GM19438 (cell line): ENCODE results near the gene SMCO4.

Experiments used
- ATAC-seq: cut with Tn5 transposase; IDR thresholded peaks from one replicate; pipeline ENCODE4 v1.9.1; 2021; ENCODE audit warnings: low read depth; ENCODE audit not compliant: unreplicated experiment

The SMCO4 gene

DNA sequence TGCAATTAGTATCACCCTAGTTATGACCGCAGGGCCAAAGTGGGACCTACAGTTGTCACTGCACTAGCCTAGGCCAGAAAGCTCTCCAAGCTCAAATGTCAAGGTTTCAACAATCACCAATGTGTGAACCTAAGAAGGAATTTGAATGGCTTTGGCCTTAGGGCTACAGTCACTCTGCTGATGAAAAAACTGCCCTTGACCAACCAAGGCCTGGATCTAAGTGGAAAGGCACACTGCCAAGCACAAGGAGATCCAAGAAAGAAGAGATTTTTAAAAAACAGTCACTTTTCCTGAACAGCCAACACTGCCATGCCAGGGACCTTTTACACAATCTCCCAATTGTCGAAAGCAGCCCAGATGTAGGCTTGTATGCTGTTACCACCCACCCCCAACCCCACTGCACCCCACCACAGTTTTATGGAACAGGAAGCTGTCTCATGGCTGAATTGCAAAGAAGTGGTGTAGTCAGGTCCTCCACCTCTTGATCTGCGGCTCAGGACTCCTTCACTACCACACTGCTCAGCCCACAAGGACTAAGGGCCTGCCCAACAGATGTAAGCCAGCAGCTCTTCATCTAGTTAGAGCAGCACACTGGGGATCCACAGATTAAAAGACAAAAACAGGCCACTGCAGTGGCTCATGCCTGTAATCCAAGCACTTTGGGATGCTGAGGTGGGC, 32.9 kb downstream of the SMCO4 start:
- no peak for ATAC-seq

DNA sequence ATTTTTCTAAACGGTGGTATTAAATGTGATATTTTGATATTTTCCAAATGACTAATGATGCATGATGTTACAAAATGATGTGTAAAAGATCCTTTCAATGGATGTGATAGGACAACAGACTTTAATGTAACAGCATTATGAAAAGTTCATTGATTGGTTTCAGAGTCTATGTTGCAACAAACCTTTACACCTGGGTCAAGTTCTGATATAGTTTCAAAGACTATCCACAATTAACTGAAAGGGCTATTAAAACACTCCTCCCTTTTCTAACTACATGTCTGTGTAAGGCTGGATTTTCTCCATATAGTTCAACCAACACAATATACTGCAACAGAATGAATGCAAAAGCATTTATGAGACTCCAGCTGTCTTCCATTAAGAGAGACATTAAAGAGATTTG, 35.7 kb downstream of the SMCO4 start:
- ATAC-seq = no peak

DNA sequence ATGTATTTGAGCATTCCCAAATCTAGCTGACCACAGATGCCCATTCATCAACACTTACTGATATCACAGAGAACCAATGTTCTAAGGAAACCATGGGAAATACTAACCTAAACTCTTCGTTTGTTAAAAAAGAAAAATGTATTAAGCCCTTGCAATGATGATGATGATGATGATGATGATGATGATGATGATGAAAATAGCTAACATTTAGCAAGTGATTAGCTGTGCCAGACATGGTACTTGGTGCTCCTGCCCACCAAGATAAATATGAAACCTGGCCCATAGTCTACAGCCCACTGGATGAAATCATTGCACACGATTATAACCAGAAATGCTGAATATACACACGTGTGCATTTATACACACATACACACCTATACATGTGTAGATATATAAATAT, 37.5 kb downstream of the SMCO4 start:
- ATAC-seq = no peak

DNA sequence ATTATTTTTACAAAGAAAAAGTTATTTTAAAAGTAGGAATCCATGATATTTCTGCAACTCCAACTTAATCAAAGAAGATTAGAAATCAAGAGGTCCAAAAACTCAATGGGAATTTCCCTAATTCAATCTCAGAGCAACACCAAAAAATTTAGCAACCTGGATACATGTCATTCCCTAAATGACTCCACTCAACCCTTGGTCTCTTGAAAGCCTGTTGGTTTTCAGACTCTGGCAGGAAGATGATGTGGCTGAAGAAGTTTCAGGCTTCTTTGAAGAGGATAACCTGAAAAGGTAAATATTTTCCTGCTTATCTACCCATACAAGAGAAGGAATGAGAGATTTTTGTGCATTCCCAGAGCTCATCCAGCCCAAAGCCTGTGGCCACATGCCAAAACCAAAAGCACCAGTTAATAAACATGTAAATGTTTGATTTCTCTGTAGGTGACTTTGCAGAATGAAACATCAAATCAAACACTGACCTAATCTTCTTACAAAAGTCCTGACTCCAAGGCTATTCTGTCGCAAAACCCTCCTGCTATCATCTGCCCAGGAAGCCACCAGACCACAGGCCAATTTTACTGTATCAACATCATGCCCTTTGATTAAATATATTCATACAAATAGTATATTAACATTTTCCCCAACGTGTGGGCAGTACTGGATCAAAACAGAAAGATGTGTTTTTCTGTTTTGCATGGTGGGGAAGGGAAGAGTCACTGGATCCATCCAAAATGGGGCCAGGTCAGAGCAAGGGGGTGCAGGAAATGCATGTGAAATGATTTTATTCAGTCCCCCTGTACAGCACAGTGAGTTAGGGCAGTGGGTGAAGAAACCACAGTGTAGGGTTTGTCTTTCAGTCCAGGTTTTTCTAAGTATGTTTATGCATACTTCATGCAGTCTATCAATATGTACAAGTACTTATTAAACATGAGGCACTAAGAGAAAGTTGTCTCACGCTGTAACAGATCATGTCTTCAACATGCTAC, 38.8 kb downstream of the SMCO4 start:
- ATAC-seq = no peak

DNA sequence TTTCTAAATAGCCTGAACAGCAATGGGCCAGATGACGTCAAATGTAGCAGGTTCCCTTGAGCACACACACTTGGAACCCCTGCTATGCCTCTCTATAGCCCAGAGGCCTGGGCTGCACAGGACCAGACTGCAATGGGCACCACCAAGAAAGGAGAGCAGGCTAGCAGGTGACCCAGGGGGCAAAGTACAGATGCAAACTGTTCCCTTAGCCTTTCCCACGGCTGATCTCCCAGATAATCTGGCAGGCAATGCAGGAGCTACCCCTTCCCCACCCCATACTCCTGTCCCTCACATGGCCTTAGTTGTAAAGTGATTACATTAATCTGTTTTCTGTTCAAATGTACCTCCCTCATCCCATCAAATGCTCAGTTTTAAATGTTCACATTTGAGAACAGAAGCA, 41.3 kb downstream of the SMCO4 start:
- ATAC-seq = no peak

DNA sequence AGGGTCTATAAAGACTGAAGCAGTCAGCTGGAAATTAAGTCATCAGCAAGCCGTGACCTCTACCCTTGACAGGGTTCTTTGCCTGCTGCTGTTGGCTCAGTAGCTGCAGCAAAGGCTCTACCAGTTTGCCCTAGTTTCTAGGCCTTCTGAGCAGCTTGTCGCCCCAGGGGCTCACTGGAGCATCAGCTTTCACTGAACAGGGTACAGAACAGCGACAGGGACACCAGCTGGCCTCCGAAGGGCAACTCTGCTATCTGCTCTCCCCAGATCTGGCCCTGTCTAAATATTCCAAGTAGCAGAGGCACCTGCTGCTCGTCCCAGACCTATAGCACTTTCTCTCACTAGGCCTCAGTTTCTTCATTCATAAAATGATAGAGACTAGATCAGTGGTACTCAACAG, 42.4 kb downstream of the SMCO4 start:
- ATAC-seq = no peak

DNA sequence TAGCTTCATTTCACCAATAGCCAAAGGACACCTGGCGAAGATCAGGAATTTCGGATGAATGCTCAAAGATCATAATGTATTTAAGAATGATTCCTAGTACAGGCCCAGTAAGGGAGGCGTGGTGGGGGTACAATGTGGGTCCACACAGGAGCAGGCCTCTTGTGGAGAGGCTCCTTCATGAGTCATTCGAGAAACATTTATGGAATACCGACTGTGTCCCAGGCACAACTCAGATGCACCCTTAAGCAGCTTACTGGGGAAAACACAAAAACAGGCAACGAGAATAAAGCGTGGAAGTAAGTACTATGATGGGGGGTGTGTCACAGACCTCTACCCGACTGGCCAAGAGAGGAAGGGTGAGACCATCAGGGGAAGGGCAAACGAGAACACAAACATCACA, 44.5 kb downstream of the SMCO4 start:
- ATAC-seq = no peak

DNA sequence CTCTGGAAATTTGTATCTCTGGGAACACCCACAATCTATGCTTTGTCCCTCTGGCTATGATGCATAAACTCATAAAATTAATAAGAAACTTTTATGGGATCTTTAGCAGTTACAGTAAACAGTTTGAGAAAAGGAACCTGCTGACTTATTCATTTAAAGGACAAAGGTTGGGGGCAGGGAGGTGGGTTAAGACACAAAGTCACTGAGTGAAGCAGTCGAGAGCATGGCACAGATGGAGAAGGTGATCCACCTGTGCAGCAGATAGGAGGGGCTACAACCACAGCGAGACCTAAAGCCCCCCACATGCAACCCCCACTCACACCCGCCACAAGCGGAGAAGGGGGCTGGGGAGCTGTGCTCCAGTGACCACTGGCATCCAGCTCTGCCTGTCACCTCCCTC, 45.0 kb downstream of the SMCO4 start:
- ATAC-seq = no peak

DNA sequence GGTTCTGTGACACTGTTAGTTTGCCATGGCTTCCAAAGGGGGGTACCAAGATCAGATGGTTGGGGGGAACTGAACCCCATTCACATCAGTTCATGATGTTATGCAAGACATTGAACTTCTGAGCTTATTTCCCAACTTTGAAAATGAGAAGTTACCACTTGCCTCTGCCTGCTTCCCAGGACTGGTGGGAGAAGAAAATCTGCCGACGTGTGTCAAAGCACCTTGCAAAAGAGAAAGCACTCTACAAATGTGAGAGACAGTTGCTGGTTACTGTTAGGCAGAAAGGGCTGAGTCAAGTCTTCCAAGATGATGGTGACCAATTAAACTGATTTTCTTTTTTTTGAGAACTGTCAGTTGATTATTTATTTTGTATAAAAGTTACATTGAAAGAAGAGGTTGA, 45.6 kb downstream of the SMCO4 start:
- ATAC-seq = no peak

DNA sequence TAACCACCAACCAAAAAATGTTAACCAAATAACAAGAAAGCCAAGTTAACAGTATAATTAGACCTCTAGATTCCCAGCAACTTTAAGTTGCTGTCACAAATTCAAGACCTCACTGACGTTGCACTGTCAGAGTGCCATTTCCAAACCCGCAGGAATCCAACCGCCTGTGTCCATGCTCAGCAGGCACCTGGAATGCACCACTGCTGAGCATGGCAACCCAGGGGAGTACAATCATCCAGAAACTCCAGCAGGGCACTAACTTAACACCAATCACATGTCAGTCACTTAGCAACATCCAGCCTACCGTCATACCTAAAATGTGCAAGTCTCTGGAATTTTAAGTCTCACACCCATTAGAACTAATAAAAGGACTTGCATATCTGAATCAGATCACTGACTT, 48.8 kb downstream of the SMCO4 start:
- ATAC-seq = no peak

DNA sequence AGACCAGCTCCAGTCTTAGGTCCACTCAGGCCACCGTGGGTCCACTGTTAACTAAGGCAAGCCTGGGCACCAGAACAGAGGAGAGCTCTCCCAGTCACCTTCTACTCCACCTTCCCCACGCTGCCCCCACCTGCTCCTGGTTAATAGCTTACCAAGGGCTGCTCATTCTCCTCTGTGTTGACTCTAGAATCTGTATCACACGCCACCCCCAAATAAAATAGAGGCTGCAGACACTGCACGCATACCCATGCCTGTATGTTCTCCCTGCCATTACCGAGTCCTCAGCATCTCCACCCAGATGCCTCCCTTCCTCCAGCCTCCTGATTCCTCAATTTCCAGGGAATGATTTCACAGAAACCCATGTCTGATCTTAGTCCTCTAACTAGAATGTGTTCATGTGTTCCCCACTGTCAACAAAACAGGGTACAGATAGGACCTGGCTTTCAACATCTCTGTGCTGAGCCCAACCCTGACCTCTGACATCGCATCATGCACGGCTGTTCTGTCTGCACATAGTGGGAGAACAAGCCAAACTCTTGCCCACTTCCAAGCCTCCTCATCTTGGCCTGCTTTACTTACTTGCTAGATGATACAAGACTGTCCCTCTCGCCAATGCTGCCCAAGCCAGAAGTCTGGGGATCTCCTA, 49.8 kb downstream of the SMCO4 start:
- no peak for ATAC-seq

DNA sequence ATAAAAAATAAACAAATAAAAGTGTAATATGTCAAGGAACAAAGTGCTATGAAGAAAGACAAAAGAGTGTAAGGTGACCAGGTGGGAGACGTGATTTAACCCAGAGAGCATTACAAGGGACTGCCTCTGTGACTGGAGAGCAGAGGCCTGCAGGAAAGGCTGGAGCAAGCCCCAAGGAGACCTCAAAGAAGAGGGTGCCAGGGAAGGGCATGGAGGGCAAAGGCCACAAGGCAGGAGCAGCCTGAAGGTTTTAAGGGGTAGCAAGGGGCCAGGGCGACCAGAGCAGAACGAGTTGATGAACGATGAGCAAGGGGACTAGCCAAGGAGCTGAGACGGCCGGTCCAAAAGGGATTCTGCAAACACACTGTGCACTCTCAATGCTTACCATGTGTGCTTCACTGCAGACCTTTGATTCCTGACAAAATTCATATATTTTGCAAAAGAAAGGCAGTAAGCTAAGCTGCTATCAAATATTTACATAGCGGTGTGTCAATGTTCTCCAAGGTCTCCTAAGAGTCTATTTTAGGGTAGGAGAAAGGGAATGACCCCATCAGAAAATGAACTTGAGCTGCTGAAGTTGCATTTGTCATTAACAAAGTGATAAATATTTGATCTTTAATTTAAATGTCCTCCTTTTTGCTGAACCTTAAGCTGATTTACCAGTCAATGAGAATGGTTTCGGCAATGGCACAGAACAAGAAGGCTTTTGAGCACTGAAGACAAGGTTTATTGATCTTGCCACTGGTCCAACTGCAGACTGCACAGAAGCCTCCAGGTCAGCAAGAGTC, 50.5 kb downstream of the SMCO4 start:
- ATAC-seq = no peak

DNA sequence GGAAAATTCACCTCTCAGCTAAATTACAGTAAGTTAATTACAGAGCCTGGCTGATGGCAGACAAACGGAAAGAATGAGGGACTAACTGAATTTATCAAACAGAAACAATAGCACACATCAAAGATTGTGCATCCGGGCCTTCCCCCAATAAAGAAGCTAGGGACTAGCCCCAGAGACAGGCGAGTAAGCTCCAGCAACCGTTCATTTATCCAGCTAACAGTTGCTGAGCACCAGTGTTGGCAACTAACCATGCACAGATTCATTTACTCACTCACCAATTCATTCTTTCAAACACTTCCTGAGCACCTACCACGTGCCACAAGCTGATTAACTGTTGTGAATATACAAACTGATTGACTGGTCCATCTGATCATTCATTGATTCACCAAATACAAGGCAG, 51.2 kb downstream of the SMCO4 start:
- ATAC-seq = no peak

DNA sequence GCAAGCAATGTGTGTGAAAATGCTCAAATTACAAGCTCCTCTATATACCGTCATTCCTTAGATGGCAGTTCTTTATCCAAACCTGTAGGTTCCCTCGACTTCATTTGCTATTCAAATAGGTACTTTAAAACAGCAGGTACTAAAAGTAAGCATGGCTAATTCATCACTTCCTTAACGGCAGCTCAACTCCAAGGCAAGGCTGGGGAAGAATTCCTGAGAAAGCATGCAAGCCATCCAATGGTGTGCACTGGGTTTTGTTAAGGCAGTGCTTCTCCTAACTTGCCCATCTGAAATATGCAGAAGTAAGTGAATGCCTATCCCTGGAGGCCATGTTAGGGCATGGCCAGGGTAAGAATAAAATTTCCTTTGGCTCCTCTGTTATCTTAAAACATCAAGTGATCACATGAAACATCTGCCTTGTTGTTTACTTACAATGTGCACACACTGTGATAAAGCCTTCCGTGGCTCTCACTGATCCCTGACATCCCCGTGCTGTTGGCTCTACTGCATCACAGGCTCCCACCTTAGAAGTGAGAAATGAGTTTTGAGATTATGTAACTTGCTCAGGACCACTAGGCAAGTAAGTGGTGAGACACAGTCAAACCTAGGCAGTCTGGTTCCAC, 52.1 kb downstream of the SMCO4 start:
- ATAC-seq = no peak

DNA sequence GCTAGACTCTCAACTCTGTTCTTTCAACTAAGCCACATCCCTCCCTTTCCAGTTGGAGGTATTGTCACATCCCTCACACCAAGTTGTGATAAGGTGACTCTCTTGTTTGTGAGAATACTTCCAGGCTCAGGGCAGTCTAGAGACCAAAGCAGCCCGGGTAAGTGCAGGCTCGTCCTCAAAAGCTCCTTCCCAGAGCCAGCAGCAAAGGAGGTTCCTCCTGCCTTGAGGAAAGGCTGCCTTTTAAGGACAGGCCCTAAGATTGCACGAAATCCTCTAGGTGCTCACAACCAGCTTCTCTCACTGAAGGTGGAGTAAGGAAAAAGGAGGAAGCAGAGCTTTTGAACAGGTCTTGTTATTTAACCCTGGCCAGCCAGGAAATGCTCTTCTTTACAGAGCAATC, 53.4 kb downstream of the SMCO4 start:
- ATAC-seq = no peak

DNA sequence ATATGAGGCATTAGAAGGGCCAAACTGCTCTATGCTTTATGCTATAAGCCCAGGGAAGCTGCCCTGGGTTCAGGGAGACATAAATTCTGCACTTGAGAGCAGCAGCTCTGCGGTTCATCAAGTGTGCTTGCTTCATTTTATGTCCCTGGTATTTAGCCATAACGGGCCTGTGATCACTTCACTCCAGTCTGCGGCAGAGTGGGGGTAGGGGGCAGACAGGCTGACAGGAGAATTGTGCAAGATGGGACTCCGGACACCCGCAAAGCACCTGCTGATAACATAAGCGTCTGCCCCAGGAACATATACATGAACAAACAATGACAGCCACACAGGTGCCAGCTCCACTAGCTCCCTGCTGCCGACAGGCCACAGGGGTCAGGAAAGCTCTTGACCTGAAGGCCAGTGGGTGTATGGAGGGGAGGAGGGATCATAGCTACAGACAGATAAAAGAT, 56.1 kb downstream of the SMCO4 start:
- ATAC-seq = no peak

DNA sequence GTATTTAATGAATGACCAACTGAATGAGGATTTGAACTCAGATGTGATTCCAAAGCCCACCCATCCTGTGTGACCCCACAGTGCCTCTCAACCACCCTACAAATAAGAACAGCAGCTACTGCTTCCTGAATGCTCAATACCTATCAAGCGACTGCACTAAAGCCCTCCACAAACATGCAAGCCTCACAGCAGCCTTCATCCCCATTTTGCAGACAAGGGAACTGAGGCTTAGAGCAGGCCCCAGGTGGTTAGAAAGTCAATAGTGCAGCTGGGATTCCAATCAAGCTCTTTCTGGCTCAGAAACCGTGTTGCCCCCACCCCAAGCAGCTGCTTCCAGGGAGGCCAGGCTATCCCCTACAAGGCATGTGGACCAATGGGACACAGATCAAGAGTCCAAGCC, 57.2 kb downstream of the SMCO4 start:
- no peak for ATAC-seq

DNA sequence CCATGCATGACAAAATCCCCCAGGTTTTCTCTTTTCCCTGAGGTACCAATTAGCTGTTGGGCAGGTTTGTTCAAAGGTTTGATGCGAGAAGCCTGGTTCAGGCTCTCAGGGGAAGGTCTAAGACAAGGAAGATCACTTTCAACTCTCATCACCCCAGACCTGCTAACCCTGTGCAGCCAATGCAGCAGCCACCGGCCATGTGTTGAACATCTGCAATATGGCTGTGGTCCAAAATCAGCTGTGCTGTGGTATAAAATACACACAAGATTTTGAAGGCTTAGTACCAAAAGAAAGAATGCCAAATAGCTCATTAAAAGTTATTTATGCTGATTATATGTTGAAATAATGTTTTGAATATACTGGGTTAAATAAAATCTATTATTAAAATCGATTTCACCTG, 58.5 kb downstream of the SMCO4 start:
- no peak for ATAC-seq

DNA sequence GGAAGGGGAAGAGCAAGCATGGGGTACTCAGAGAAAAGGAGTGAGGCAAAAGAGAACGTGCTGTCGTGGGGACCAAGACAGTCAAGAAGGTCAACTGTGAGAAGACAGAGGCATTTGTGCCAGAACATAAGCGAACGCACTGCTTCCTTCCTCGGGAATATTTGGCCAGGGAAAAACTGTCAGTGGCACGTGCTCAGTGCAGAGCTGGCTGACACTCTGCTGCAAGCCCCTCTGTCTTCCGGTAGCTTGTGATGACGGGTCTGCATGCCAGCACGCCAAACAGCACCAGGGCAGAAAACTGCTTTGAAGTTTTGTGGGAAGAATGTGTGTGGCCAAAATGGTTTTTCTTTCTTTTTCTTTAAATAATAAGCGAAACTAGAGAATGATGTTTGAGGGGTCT, 60.6 kb downstream of the SMCO4 start:
- no peak for ATAC-seq

DNA sequence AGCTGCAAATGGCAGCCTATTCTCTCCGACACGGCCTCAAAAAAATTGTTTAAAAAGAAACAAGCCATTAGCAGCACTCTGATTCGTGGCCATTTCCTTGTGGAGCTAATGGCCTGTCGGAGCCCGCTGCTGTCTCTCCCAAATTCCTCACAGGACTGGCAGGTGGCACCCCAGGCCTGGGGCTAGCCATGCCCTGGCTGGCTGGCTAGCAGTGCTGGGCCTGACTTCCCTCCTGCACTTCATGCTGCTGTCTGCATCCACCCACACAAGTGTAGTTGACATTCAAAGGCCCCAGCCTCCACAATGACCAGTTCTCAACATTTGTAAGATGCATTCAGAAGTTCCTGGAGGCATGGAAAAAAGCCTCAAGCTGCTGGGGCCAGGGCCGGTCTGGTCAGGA, 61.5 kb downstream of the SMCO4 start:
- ATAC-seq = no peak
